KBM-7 (cell line): Measurements from ENCODE around the gene ESRRA.

Experiments used
- DNase-seq: peaks from one replicate; pipeline ENCODE4 v3.0.0-alpha.2; 2015
- in situ Hi-C: fragments of 300-500 bp; cut with MboI; formaldehyde crosslinking; loops from 2 replicates; pipeline ENCODE4 v1.14.3; 2020; ENCODE audit warnings: low sequenced_read_pairs, low pct_unique_long_range_greater_than_20kb, mixed read lengths

ESRRA gene

GRCh38 chr11:64289002-64289564, 16.2 kb upstream of the ESRRA start:
- in situ Hi-C loops = no loop called here
- DNase-seq = no peak

GRCh38 chr11:64290352-64291261, 14.7 kb upstream of the ESRRA start:
- in situ Hi-C loops = no loop called here
- DNase-seq = no peak

- DNase-seq = no peak
Measured at GRCh38 chr11:64291262-64291751, 14.0 kb upstream of the ESRRA start, which contains the start of gene KCNK4. Gene KCNK4 (plus strand): TSS chr11:64291302. CDS start chr11:64293019, 1,717 bp downstream.

GRCh38 chr11:64291752-64292459, 13.4 kb upstream of the ESRRA start:
- in situ Hi-C loops = no loop called here
- DNase-seq = no peak

More at GRCh38 chr11:64291262-64291751, 14.0 kb upstream of the ESRRA start, which contains the start of gene KCNK4:
- in situ Hi-C loops = no loop called here

GRCh38 chr11:64292460-64293254, 12.7 kb upstream of the ESRRA start:
- in situ Hi-C loops = no loop called here
- DNase-seq = no peak

GRCh38 chr11:64294774-64295173, 10.6 kb upstream of the ESRRA start:
- in situ Hi-C loops = no loop called here
- no peak for DNase-seq

GRCh38 chr11:64295760-64296159, 9.6 kb upstream of the ESRRA start:
- DNase-seq = no peak
- in situ Hi-C loops = no loop called here

GRCh38 chr11:64296236-64296635, 9.1 kb upstream of the ESRRA start:
- in situ Hi-C loops = no loop called here
- DNase-seq = no peak

GRCh38 chr11:64296830-64297698, 8.3 kb upstream of the ESRRA start:
- in situ Hi-C loops = no loop called here
- DNase-seq = no peak

GRCh38 chr11:64297699-64298358, 7.5 kb upstream of the ESRRA start:
- in situ Hi-C loops = no loop called here
- DNase-seq = no peak

GRCh38 chr11:64298966-64299846, 6.1 kb upstream of the ESRRA start:
- DNase-seq = no peak
- in situ Hi-C loops = no loop called here

GRCh38 chr11:64299847-64300648, 5.3 kb upstream of the ESRRA start, which contains the start of gene CATSPERZ:
Gene CATSPERZ (plus strand): TSS chr11:64300358. CDS start chr11:64300411, 53 bp downstream.
- in situ Hi-C loops = no loop called here
- DNase-seq = no peak

GRCh38 chr11:64303109-64304031, 2.0 kb upstream of the ESRRA start:
- in situ Hi-C loops = no loop called here

GRCh38 chr11:64304032-64304315, 1.4 kb upstream of the ESRRA start:
- DNase-seq = no peak
- in situ Hi-C loops = no loop called here

More at GRCh38 chr11:64303109-64304031, 2.0 kb upstream of the ESRRA start:
- no peak for DNase-seq
